ENCODE measurements around the gene DGCR6L. TPM values are rescaled to one million over a fixed set of nuclear protein-coding genes. Genes with fewer than 3 reads are reported as not detected.
"Not testable (repeated sequence)": the region's sequence is repeated elsewhere in the genome, so short reads cannot be mapped to it uniquely, and the experiment has no call there.

Gene DGCR6L
- total RNA-seq, 2 donors from 2014 or later, result 101 to 109 TPM

DNA sequence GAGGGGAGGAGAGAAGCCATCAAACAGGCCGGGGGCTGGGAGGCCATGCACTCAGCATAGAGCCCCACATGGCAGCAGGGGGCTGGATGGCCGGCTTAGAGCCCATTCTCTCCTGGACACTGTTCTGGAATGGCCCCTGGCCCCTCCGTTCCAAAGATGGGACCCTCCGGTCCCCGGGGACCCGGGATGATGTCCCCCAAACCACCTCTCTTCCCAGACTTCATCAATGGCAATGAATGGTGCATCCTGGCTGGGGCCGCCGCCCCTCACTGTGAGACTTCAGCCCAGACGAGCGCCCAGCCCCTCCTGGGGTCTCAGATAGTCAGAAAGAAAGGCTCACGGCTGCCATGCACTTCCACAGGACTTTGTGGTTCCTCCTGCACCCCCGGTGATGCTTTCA is 38.0 kb downstream of the DGCR6L start:
- TF ChIP-seq POLR2A (IDR thresholded peaks at IDR 0.05) (no peak), POLR2AphosphoS5 (IDR thresholded peaks at IDR 0.05) (no peak)
- TF ChIP-seq, protein P1, sequence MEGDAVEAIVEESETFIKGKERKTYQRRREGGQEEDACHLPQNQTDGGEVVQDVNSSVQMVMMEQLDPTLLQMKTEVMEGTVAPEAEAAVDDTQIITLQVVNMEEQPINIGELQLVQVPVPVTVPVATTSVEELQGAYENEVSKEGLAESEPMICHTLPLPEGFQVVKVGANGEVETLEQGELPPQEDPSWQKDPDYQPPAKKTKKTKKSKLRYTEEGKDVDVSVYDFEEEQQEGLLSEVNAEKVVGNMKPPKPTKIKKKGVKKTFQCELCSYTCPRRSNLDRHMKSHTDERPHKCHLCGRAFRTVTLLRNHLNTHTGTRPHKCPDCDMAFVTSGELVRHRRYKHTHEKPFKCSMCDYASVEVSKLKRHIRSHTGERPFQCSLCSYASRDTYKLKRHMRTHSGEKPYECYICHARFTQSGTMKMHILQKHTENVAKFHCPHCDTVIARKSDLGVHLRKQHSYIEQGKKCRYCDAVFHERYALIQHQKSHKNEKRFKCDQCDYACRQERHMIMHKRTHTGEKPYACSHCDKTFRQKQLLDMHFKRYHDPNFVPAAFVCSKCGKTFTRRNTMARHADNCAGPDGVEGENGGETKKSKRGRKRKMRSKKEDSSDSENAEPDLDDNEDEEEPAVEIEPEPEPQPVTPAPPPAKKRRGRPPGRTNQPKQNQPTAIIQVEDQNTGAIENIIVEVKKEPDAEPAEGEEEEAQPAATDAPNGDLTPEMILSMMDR (IDR thresholded peaks at IDR 0.05), result no peak
- Histone ChIP-seq H3K27ac (no peak overlapping the region), H3K9me3 (no peaks in the 10 kb centered on the region), H3K27me3 (replicated peaks; ENCODE audit: insufficient read depth) (no peaks in the 10 kb centered on the region), H3K36me3 (no peaks in the 10 kb centered on the region), H3K4me1 (replicated peaks) (no peaks in the 10 kb centered on the region), H3K4me3 (no peak overlapping the region)
- intact Hi-C loops (cut with DNase I), result no loop called here
- DNase-seq (ENCODE audit: low spot score), result no peak
- 91% methylated on average over 12 of the region's 12 CpGs for WGBS

- H3K9me3 ChIP-seq; H3K4me1 ChIP-seq (replicated peaks); H3K36me3 ChIP-seq; H3K27ac ChIP-seq; intact Hi-C loops (cut with DNase I); H3K27me3 ChIP-seq (replicated peaks; ENCODE audit: insufficient read depth); H3K4me3 ChIP-seq; DNase-seq (ENCODE audit: low spot score): not testable (repeated sequence)
- WGBS, result 80% methylated on average over 6 of the region's 9 CpGs
Measured at GRCh38 chr22:20281473-20281872, 38.4 kb downstream of the DGCR6L start.

DNA sequence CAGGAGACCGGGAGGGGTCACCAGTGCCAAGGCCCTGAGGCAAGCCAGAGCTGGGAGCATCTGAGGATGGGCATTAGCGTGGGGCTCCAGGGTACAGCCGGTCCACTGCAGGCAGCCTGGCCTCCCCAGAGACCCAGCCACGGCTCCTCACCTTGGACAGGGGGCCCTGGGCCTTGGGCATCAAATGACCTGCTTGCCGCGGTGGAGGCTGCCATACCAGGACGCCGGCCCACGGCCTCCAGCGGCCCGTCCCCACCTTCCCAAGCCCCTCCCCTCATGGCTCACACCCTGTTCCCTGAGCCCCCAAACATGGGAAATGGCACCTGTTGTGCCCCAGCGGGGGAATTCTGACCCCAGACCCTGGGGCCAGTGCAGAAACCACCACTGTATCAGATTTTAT is 39.0 kb downstream of the DGCR6L start:
- Histone ChIP-seq H3K4me3 (no peak overlapping the region), H3K27ac (no peak overlapping the region), H3K4me1 (replicated peaks) (no peaks in the 10 kb centered on the region), H3K9me3 (no peaks in the 10 kb centered on the region), H3K27me3 (replicated peaks; ENCODE audit: insufficient read depth) (no peaks in the 10 kb centered on the region), H3K36me3 (no peaks in the 10 kb centered on the region)
- DNase-seq (ENCODE audit: low spot score), result no peak
- TF ChIP-seq, protein P1 (IDR thresholded peaks at IDR 0.05), result no peak
- TF ChIP-seq POLR2AphosphoS5 (IDR thresholded peaks at IDR 0.05) (no peak), POLR2A (IDR thresholded peaks at IDR 0.05) (no peak)
- 85% methylated on average over 4 of the region's 12 CpGs for WGBS
- intact Hi-C loops (cut with DNase I), result no loop called here

DNA sequence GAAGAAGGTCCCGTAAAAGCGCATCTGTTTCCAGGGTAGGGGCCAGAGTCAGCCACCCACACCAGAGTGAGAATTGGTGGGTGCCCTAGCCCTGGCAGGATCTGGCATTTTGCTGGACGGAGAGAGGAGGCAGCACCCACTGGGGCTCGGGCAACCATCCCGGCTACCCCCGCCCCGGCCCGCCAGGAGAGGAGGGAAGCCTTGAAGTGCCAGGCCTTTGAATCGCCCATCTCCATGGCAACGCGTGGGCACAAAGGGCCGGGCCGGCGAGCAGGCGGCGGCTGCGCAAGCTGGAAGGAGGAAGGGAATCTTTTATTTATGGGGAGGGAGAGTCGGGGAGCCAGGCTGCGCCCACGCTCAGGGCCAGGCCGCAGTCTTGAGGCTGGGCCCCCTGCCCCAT is 39.7 kb downstream of the DGCR6L start:
- H3K4me1 ChIP-seq (replicated peaks); H3K27me3 ChIP-seq (replicated peaks; ENCODE audit: insufficient read depth); H3K9me3 ChIP-seq; H3K27ac ChIP-seq; H3K4me3 ChIP-seq; intact Hi-C loops (cut with DNase I); H3K36me3 ChIP-seq; DNase-seq (ENCODE audit: low spot score): not testable (repeated sequence)
- WGBS, result 65% methylated on average over 4 of the region's 21 CpGs

GRCh38 chr22:20279662-20280134 is 40.2 kb downstream of the DGCR6L start:
- H3K27ac ChIP-seq, result no peak overlapping the region
- intact Hi-C loops (cut with DNase I), result no loop called here
- no peaks in the 10 kb centered on the region for H3K36me3 ChIP-seq
- H3K27me3 ChIP-seq (replicated peaks; ENCODE audit: insufficient read depth), result no peaks in the 10 kb centered on the region
- no peaks in the 10 kb centered on the region for H3K9me3 ChIP-seq
- WGBS, result 75% methylated on average over 15 of the region's 15 CpGs
- H3K4me1 ChIP-seq (replicated peaks), result no peaks in the 10 kb centered on the region
- DNase-seq (ENCODE audit: low spot score), result no peak
- H3K4me3 ChIP-seq, result no peak overlapping the region
- TF ChIP-seq POLR2A (IDR thresholded peaks at IDR 0.05), result no peak
- TF ChIP-seq, protein P1 (IDR thresholded peaks at IDR 0.05), result no peak
- no peak for TF ChIP-seq POLR2AphosphoS5 (IDR thresholded peaks at IDR 0.05)

GRCh38 chr22:20278726-20279490 is 41.0 kb downstream of the DGCR6L start:
- H3K4me1 ChIP-seq (replicated peaks); H3K4me3 ChIP-seq; DNase-seq (ENCODE audit: low spot score); H3K36me3 ChIP-seq; intact Hi-C loops (cut with DNase I); H3K9me3 ChIP-seq; H3K27ac ChIP-seq; H3K27me3 ChIP-seq (replicated peaks; ENCODE audit: insufficient read depth): not testable (repeated sequence)
- 86% methylated on average over 10 of the region's 22 CpGs for WGBS

DNA sequence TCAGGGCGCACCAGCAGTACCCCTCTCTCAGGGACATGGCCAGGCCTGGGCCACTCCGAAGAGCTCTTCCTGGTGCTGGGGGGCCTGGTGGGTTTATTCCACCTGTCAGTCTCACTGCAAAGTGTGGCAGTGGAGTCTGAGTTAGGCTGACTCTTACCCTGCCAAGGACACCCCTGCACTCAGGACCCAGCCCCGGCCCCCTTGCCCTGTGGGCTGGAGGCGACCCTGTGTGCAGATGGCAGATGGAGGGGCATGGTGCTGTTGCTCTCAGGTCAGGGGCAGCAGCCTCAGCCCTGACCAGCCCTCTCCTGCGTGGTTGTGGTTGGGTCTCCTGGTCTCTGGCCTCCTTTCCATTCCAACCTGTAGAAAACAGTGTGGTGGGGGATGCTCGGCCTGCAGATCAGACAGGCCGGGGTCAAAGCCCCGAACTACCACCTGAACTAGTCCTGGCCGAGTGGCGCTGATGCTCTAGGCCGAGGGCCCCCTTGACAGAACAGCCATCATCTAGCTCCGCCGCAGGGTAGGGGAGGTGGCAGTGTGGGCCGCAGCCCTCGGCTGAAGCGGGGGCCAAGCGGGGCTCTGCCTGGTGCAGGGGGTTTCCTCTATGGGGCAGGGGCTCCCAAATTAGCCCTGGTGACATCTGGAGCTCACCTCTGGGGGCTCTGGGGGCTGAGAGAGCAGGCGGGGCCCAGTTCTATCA is 41.8 kb downstream of the DGCR6L start:
- 83% methylated on average over 12 of the region's 18 CpGs for WGBS
- H3K4me3 ChIP-seq; H3K9me3 ChIP-seq; H3K4me1 ChIP-seq (replicated peaks); H3K27me3 ChIP-seq (replicated peaks; ENCODE audit: insufficient read depth); intact Hi-C loops (cut with DNase I); DNase-seq (ENCODE audit: low spot score); H3K27ac ChIP-seq; H3K36me3 ChIP-seq: not testable (repeated sequence)
